Measurements from ENCODE around the gene TRIM25.

- TF ChIP-seq POLR2AphosphoS5 (IDR thresholded peaks at IDR 0.05; ENCODE audit: insufficient read depth in 1 of 2, low read depth in 1 of 2), result no peak
- no peak for TF ChIP-seq CTCF (IDR thresholded peaks at IDR 0.05)
These were observed 34.6 kb downstream of the TRIM25 start for GRCh38 chr17:56879280-56879679.

All from vagina (tissue), 2 donors.